ENCODE results near the gene SH2D3C.

The SH2D3C gene

DNA sequence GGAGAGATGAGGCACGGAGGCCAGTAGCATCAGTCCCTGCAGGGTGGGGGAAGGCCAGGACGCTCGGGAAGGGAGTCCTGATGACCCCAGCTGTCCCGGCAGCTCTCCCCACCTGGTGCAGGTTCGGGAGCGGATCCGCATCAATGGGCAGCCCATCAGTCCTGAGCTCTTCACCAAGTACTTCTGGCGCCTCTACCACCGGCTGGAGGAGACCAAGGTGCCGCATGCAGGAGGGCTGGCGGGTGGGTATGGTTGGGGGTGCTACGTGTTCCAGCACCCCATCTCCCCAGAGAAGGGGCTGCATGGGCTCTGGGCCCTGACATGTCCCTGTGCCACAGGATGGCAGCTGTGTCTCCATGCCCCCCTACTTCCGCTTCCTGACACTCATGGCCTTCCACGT, 28.4 kb upstream of the SH2D3C start:
- DNase-seq = no peak

DNA sequence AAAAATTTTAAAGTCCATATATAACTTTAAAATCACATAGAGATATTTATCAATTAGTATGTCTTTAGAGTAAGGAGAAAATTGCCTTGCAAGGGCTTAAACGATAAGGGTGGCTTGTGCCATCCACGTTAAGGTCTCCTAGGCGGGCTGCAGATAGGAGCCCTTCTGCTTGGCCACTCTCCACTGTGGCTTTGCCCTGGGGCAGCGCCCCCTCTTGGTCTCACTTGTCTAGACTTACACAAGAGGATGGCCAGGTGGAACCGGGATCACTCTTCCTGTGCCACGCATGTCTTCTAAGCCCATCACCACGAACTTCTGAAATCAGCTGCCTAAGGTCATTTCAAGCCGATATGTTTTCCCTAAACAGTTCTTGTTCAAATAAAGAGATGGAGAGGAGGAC, 27.2 kb upstream of the SH2D3C start:
- DNase-seq = peak; percentile 92

DNA sequence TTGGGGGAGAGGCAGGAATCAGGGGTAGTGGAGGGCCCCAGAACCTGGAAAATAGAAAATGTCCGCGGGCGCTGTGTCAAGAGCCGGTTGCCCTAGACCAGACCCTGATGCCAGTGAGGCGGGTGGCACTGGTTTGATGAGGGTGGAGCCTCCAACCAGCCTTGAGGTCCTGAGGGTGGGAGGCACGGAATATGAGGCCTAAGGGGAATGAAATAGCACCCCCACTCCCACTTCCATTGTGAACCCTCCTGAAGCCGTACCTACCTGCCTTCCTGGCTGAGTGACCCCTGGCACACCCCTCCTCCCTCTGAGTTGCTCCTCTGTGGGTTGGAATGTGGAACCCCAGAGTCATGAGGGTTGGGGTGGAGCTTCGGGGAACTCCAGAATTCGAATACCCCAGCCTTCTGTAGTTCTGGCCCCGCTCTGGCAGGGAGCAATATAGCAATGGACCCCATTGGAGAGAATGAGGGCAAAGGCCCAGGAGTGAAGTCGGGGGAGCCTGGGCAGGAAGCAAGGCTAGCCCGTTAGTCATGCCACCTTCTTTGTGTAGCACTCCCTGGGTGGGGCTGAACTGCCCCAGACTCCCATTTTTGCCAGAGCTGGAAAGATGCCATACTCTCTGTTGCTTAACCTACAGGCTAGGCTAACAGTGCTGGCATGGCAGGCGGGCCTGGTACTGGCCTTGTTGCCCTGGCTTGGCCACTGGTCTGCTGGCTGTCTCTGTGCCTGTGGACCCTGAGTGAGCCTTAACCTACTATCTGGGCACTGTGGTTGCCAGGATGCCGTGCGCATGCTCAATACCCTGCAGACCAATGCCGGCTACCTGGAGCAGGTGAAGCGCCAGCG, 25.3 kb upstream of the SH2D3C start:
- no peak for DNase-seq

DNA sequence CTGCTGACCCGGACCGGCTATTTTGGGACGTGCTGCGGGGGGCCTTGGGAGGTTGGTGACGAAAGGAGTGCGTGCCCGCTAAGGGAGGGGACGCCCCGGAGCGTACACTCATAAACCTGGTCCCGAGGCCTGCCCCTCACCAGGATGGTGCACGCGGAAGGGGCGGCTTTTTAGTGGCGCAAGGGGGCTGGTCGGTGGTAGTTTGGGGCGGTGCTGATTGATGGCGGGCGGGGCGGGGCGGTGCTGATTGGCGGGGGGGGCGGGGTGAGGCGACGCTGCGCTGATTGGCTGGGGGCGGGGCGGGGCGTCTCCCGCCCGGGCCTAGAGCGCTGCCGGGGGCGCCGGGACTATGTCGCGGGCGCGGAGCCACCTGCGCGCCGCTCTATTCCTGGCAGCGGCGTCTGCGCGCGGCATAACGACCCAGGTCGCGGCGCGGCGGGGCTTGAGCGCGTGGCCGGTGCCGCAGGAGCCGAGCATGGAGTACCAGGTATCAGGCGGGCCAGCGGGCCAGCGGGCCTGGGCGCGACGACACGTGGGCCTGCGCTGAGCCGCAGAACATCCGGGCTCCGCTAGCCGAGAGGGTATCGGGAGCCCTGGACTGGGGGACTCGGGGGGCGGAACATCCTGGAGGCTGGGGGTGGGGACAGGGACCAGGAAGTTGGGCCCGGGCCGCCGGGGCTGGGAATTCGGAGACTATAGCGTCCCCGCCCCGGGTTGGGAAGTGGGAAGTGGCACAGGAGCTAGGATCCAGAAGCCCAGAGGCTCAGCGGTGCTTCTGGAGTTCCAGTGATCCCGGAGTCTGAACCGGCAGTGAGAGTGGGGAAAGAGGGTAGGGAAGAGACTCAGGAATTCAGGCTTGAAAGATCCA, 24.3 kb upstream of the SH2D3C start, which contains the start of gene FPGS:
Gene FPGS (plus strand): TSS at position 307 of the 868 bp plus-strand sequence. CDS start 43 bp downstream, at position 350.
- DNase-seq = peak; percentile 97

DNA sequence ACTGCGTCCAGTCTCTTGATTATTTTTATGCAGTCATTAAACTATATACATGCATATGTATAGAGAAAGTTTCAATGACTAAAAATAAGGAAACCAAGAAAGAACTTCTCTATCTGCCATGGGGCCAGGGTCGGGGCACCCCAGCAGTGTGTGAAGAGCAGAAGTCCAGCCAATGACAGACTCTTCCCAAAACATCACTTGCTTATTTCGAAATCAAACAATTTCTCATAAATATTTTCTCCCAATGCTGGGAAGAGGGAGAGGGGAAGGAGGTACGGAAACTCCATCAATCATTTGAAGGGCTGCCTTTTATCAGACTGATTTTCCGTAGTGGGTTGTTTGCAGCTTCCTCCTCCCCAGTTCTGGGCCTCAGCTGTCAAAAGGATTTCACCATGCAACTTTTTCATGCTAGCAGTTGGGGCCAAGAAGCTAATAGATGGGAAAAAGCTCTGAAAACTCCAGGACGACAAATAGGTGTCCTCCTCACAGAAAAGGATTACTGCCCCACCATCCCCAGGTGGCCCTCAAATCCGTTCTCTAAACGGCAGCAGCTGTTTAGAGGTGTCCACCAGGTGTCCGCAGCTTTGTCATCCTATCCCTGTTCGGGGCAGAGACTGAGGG, 23.6 kb upstream of the SH2D3C start:
- no peak for DNase-seq

DNA sequence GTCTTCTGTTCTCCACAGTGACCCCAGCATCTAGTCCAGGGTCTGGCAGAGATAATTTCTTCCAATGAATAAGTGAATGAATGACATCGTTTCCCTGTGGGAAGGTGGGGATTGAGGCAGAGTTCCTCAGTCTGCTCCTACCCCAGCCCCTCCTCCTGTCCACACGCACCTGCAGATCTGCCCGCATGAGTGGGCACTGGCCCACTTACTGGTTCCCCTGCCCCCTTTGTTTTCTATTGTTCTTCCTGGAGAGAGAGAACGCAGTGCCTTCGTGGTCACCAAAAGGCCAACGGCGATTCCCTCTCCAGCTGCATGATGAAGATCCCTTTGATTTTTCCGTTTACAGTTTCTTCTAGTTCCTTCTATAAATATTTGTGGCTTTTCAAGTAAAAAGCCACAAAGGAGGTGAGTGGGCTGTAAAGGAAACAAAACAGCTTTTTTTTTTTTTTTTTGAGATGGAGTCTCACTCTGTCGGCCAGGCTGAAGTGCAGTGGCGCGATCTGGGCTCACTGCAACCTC, 18.4 kb upstream of the SH2D3C start:
- DNase-seq = no peak

DNA sequence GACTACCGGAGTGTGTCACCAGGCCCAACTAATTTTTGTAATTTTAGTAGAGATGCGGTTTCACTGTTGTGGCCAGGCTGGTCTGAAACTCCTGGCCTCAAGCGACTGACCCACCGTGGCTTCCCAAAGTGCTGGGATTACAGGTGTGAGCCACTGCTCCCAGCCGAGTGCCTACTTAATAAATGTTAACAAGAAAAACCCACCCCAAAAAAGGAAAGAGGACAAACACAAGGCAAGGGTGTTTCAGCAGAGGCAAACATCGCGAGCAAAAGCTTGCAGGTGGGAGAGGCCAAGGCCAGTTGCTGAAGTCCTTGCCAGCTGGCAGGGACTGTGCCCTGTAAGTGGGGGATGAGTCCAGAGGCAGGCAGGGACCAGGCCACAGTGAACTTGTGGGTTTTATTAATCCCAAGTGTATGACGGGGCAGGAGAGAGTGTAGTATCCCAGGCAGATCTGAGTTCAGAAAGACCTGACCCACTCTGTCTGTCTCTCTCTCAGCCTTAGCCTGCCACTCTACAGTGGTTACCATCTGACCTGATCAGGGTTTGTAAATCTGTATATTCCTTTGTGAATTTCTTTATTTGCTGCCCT, 17.9 kb upstream of the SH2D3C start:
- DNase-seq = no peak

DNA sequence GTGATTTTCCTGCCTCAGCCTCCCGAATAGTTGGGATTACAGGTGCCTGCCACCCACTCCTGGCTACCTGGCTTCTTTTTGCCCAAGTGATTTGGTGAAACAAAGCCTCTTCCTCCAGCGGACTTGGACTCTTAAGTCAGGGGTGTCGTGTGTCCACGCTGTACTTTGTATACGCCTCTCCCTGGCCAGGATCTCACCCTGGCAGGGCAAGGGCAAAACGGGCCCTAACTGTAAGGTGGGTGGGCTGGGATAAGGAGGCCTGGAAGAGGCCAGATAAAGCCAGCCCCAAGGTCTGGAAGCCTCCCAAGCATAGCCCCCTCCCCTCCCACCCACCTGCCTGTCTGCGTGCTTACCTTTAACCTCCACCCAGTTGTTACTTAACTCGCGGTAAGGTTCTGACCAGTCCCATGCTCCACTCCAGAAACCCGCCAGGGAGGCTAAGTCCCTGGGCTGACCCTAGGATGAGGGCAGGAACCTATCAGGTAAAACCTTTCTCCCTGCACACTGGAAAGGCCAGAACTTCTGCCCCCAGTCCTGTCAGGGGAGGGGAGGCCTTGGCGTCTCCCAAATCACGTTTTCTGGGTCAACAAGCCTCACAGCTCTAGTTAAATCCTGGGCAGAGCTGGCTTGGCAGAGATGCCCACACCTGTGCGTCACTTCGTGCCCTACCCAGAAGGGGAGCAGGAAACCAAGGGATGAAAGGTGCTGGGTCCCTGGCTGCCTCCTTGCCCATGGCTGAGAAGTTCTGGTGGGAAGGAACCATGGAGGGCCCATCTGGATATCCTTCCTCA, 15.7 kb upstream of the SH2D3C start:
- no peak for DNase-seq

DNA sequence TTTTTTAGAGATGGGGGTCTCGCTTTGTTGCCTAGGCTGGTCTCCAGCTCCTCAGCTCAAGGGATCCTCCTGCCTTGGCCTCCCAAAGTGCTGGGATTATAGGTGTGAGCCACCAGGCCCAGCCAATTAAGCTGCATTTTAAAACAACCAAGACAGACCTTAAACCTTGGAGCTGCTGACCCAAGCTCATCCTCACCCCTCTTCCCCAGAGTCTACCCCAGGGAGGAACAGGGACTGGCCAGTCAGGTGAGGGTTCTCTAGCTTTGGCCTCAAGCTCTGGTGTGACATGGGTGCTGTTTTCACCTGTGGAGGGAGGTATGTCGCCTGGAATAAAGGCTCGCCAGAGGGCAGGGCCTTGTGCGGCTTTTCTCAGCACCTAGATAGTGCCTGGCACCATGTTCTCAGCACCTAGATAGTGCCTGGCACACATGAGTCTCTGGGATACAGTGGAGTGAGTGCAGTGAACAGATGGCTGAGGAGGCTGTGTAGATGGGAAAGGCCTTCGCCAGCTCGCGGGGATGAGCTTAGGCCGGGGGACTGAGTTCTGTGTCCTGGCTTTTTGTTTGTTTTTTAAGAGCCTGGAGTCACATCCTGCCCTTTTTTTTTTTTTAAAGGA, 14.7 kb upstream of the SH2D3C start:
- DNase-seq = no peak

DNA sequence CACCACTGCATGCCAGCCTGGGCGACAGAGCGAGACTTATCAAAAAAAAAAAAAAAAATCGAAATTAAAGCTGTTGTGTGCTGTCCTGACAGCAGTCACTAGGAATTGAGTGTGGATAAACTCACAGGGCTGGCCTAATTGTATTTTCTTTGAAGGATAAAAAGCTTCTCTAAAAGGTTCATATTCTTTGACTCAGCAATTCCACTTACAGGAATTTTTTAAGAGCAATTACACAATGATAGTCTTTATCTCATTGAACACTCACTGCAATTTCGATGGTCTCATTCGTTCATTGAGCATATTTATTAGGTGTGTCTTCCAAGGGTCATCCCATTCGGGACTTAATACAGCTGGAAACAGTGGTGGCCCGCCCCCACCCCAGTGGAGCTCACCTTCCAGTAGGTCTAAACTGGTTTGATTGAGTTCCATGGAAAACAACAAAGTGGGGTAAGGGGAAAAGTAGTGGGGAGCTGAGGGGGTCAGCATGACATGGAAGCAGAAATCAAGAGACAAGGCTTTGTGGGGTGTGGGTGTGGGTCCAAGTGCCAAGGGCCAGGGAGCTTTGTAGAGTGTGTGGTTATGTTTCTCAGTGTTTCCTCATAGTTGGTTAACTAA, 14.1 kb upstream of the SH2D3C start:
- DNase-seq = no peak

DNA sequence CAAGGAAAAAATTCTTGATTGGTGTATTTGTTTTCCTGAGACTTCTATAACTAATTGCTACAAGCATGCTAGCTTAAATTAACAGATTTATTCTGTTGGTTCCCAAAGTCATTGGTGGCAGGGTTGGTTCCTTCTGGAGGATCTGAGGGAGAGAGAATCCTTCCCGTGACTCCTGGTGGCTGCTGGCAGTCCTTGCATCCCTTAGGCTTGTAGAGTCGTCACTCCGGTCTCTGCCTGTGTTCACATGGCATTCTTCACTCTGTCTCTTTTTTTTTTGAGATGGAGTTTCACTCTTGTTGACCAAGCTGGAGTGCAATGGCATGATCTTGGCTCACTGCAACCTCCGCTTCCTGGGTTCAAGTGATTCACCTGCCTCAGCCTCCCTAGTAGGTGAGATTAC, 12.6 kb upstream of the SH2D3C start:
- DNase-seq = no peak

DNA sequence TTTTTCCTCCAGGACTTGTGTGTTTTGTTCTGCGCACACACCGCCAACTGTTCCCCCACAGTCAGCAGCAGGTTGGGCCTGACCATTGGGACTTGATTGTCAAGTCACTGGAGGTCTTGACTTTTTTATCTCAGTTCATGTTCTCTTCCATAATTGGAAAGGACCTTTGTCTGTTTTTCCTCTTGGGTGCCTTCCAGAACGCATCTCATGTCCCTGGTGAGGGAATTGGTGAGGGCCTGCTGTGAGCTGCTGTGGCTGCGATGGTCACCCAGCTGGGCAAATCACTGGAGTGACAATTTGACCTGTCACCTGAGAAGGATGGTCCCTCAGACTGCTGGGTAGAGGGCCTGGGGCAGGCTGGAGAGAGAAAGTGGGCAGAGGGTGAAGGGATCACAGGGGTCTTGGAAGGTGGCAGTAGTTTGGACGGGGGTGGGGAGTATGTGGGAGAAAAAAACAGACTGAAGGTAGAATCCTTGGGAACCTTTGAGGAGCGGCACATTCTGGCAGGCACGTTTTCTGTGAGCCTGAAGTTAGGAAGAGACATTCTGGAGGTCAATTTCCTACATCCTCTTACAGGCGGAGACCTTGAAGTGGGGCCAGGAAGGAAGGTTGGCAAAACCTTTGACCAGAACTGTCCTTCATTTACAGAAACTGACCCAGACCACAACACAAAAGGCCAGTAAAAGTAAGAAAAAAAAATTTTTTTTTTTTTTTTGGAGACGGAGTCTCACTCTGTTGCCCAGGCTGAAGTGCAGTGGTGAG, 11.8 kb upstream of the SH2D3C start:
- no peak for DNase-seq

DNA sequence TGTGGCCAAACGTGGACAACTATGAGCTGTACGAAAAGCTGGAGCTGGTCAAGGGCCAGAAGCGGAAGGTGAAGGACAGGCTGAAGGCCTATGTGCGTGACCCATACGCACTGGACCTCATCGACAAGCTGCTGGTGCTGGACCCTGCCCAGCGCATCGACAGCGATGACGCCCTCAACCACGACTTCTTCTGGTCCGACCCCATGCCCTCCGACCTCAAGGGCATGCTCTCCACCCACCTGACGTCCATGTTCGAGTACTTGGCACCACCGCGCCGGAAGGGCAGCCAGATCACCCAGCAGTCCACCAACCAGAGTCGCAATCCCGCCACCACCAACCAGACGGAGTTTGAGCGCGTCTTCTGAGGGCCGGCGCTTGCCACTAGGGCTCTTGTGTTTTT, 10.7 kb upstream of the SH2D3C start:
- no peak for DNase-seq

DNA sequence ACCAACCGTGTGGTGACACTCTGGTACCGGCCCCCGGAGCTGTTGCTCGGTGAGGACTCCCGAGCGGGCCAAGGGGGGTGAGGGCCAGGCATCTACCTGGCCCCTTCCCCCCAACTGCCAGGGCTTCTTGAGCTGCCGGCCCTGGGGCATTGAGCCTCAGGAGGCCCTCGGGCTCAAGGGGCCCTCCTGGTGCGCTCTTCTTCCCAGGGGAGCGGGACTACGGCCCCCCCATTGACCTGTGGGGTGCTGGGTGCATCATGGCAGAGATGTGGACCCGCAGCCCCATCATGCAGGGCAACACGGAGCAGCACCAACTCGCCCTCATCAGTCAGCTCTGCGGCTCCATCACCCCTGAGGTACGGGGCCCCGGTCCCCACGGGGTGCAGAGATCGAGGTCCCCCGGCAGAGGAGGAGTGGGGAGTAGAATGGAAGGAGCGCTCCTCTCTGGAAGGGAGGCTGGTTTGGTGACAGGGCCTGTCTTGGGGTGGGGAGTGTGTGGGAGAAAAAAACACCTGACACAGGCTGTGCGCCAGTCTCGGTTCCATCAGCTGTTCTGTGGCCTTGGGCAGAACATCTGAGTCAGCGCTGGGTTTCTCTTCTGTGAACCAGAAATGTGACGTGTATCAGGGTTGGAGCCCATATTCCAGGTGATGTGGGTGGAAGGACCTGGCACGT, 10.0 kb upstream of the SH2D3C start:
- DNase-seq = no peak

DNA sequence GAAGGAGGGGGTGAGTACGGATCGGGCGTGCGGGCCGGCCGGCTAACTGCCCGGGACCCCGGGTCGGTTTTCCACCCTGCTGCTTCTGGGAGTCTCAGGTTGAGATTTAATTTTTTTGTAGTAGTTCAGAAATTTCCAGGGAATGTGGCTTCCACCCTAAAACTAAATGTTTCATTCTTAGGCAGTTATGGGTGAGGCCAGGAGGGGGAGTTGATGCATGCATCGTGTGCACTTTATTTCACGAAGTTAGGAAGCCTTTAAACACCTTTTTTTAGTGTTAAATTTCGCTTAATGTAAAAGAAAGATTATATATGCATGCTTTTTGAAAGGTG, 8.3 kb upstream of the SH2D3C start:
- DNase-seq = no peak

DNA sequence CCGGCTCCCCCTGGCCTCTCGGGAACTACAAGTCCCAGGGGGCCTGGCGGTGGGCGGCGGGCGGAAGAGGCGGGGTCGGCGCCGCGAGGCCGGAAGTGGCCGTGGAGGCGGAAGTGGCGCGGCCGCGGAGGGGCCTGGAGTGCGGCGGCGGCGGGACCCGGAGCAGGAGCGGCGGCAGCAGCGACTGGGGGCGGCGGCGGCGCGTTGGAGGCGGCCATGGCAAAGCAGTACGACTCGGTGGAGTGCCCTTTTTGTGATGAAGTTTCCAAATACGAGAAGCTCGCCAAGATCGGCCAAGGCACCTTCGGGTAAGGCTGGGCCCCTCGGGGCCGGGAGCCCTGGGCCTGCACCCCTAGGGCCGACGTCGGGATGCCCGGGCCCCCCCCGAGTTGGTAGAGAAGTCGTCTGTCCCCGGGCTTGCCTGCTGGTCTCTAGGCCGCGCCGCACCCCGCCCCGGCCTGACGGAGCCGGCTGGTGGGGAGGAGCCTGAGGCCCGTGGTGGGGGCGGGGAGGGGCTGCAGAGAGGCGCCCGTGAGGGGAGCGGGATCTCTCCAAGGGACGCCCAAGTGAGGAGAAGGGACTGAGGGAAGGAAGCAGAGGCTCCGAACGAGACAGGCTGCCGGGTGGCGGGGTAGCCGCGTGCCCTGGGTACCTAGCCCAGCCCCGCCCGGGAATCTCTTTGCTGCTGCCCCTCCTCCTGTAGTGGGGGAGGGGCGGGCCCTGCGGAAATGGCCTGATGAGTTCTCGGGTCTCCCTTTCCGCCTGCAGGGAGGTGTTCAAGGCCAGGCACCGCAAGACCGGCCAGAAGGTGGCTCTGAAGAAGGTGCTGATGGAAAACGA, 7.7 kb upstream of the SH2D3C start, which contains the start of gene CDK9:
Gene CDK9 (plus strand): TSS at position 102 of the 840 bp plus-strand sequence. CDS start 115 bp downstream, at position 217.
- DNase-seq = peak; percentile 96

DNA sequence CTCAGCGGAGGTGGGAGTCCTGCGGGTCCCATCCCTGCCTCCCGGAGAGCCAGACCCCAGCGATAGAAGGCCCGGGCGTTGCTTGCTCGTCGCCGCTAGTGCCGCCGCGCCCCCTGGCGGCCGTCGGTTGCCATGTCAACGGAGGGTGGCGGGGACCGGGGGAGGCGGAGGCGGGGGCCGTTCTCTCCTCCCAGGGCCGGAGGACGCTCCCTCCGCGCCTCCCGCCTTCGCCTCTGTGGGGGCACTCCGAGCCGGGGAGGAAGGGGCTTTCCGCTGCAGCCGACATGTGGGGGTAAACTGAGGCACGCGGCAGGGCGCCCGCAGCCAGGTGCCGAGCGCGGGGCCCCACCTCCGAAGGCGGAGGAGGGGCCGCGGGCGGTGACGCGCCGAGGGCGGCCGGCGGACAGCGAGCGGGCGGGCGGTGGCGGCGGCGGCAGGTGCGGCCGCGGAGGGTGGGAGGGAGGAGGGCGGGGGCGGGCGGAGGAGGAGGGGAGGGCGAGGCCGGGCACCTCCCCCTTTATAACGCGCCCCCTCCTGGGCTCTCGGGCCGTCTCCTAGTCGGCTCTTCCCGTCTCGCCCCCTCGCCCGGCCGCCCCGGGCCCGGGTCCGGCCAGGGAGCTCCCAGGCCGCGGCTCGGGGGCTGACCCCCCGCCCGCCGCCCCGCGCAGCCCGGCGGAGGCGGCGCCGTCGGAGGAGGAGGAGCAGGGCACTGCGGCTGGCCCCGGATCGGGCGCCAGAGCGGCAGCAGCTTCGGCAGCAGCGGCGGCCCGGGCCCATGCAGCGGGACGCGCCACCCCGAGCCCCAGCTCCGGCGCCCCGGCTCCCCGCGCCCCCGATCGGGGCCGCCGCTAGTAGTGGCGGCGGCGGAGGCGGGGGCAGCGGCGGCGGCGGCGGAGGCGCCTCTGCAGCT, 6.8 kb upstream of the SH2D3C start:
- DNase-seq = peak; percentile 97
